T-cell (primary cell): ENCODE data around the gene CETP. TPM values are rescaled to one million over a fixed set of nuclear protein-coding genes. Genes with fewer than 3 reads are reported as not detected.

Source experiments
- ATAC-seq, 4 experiments: fragments of 200-7000 bp in 3 of 4; fragments of 150-1000 bp in 1 of 4; cut with Tn5 transposase; replicated peaks in 1 of 4; 1 replicate in 3 of 4; 2 replicates in 1 of 4; pipeline ENCODE4 v1.10.0; 2021; ENCODE audit warnings: moderate library complexity in 3 of 4, mild to moderate bottlenecking in 2 of 4, moderate number of reproducible peaks in 1 of 4
- CTCF ChIA-PET, 2 donors: fragments of 300-600 bp; sonication (Branson Sonifier 250); formaldehyde crosslinking; loops; one replicate each; lab custom pipeline; 2022; ENCODE audit warnings: antibody characterized with exemption in 2 of 2; lab: Charles Lee
- POLR2A ChIA-PET, 2 donors: fragments of 300-600 bp; sonication (Branson Sonifier 250); formaldehyde crosslinking; loops; one replicate each; lab custom pipeline; 2022; ENCODE audit warnings: antibody characterized with exemption in 2 of 2; lab: Charles Lee
- DNase-seq, 35 experiments: peaks; one replicate each; pipeline versions ENCODE4 v3.0.0 to v3.0.0-alpha.2; 2013 to 2023
- H3K27ac ChIP-seq: one replicate; pipeline ENCODE4 v1.5.1; 2013; ENCODE audit warnings: low read length
- H3K27me3 ChIP-seq, 2 experiments: replicated peaks in 1 of 2; 1 replicate in 1 of 2; 2 replicates in 1 of 2; pipeline versions ENCODE4 v1.6.1 to v1.7.0; 2013; ENCODE audit warnings: low read length in 1 of 2, mixed read lengths in 1 of 2; ENCODE audit not compliant: control insufficient read depth in 2 of 2, insufficient read depth in 2 of 2; ENCODE audit errors: extremely low read depth in 1 of 2
- H3K36me3 ChIP-seq, 2 donors: 1 replicate in 1 of 2; 2 replicates in 1 of 2; pipeline versions ENCODE4 v1.6.1 to v1.7.0; 2013; ENCODE audit warnings: low read length in 1 of 2; ENCODE audit not compliant: control insufficient read depth in 2 of 2, insufficient read depth in 1 of 2; ENCODE audit errors: extremely low read depth in 1 of 2
- H3K4me1 ChIP-seq, 2 experiments: 1 replicate in 1 of 2; 2 replicates in 1 of 2; pipeline versions ENCODE4 v1.6.1 to v1.7.0; 2013; ENCODE audit warnings: low read length in 2 of 2, mixed read lengths in 1 of 2; ENCODE audit not compliant: insufficient read depth in 2 of 2, control insufficient read depth in 1 of 2; ENCODE audit errors: extremely low read depth in 1 of 2
- H3K4me3 ChIP-seq, 2 donors: 1 replicate in 1 of 2; 2 replicates in 1 of 2; pipeline versions ENCODE4 v1.5.1 to v1.7.0; 2013; ENCODE audit warnings: mild to moderate bottlenecking in 2 of 2, low read length in 1 of 2, moderate library complexity in 1 of 2; ENCODE audit not compliant: control insufficient read depth in 1 of 2; ENCODE audit errors: extremely low read depth in 1 of 2
- H3K9me3 ChIP-seq: 2 replicates; pipeline ENCODE4 v1.7.0; 2013
- H3K27ac Mint-ChIP-seq, 2 donors: one replicate each; pipeline ENCODE4 v1.8.0; 2020 to 2021; ENCODE audit warnings: mild to moderate bottlenecking in 2 of 2, mixed read lengths in 2 of 2
- H3K27me3 Mint-ChIP-seq, 2 donors: one replicate each; pipeline ENCODE4 v1.8.0; 2021 to 2022; ENCODE audit warnings: mixed read lengths in 2 of 2
- H3K36me3 Mint-ChIP-seq: one replicate; pipeline ENCODE4 v1.8.0; 2021; ENCODE audit warnings: mixed read lengths
- H3K4me1 Mint-ChIP-seq, 3 donors: one replicate each; pipeline ENCODE4 v1.8.0; 2020 to 2022; ENCODE audit warnings: mixed read lengths in 3 of 3, mild to moderate bottlenecking in 1 of 3
- H3K4me3 Mint-ChIP-seq, 3 donors: one replicate each; pipeline ENCODE4 v1.8.0; 2020 to 2022; ENCODE audit warnings: mild to moderate bottlenecking in 3 of 3, mixed read lengths in 3 of 3, moderate library complexity in 3 of 3
- H3K9me3 Mint-ChIP-seq, 3 donors: one replicate each; pipeline ENCODE4 v1.8.0; 2020 to 2022; ENCODE audit warnings: mixed read lengths in 3 of 3
- WGBS: methylation state at CpG from one replicate; pipeline ENCODE4 v1.1.5; 2013; ENCODE audit warnings: missing lambda C conversion rate; ENCODE audit not compliant: insufficient coverage; 5-methylcytosine and 5-hydroxymethylcytosine counted together
- total RNA-seq, 35 experiments: library from RNA in 6 of 35; stranded (reverse) in 6 of 35; fragments of 120-200 nt in 1 of 35; gene quantifications; one replicate each; pipeline versions ENCODE4 v1.2.1 to v1.2.4 and lab custom pipeline; 2013 to 2026

Gene CETP
- total RNA-seq, 5 donors from 2014 or later (not counting 1 experiment from before 2014, with no cell fraction given) = 0.18 to 0.25 (median 0.19) TPM; not detected in 2

GRCh38 chr16:56918467-56919012 lies 43.2 kb upstream of the CETP start:
- Histone ChIP-seq H3K4me1 (peaks cover 2 to 19% of the 10 kb centered on the region in 2 experiments), H3K9me3 (no peaks in the 10 kb centered on the region), H3K27ac (no peak overlapping the region), H3K36me3 (no peaks in the 10 kb centered on the region), H3K27me3 (no peaks in the 10 kb centered on the region), H3K4me3 (no peak overlapping the region)
- DNase-seq (no peak), ATAC-seq (no peak)
- ChIA-PET POLR2A (interaction anchor here (0.5 to 0.6 kb wide), 2 partner anchors 9 to 727 kb away, joined by 3 to 5 read pairs; partner anchors contain the start of gene GNAO1 (in 1 of the 2)), CTCF (no interaction called here)
- peaks cover 15 to 27% (median 16%) of the 10 kb centered on the region in 3 donors for H3K4me1 Mint-ChIP-seq
- no peaks in the 10 kb centered on the region for H3K9me3 Mint-ChIP-seq
- no peak overlapping the region for H3K4me3 Mint-ChIP-seq
- no peaks in the 10 kb centered on the region for H3K27me3 Mint-ChIP-seq
- H3K36me3 Mint-ChIP-seq = no peaks in the 10 kb centered on the region
- WGBS = 97% methylated on average over 6 of the region's 12 CpGs
- H3K27ac Mint-ChIP-seq = no peak overlapping the region

- Mint-ChIP-seq H3K27ac (no peak overlapping the region), H3K4me3 (no peak overlapping the region), H3K9me3 (no peaks in the 10 kb centered on the region), H3K36me3 (no peaks in the 10 kb centered on the region), H3K27me3 (no peaks in the 10 kb centered on the region), H3K4me1 (peaks cover 15 to 29% (median 16%) of the 10 kb centered on the region in 3 donors)
- no peak overlapping the region for H3K4me3 ChIP-seq
- CTCF ChIA-PET = no interaction called here
- DNase-seq = no peak
- POLR2A ChIA-PET = no interaction called here
- no peaks in the 10 kb centered on the region for H3K36me3 ChIP-seq
- 89% methylated on average over 5 of the region's 11 CpGs for WGBS
- no peaks in the 10 kb centered on the region for H3K9me3 ChIP-seq
- ATAC-seq = no peak
- peaks cover 2 to 21% of the 10 kb centered on the region in 2 experiments for H3K4me1 ChIP-seq
- no peak overlapping the region for H3K27ac ChIP-seq
- H3K27me3 ChIP-seq = no peaks in the 10 kb centered on the region
Measured at GRCh38 chr16:56919099-56919800, 42.5 kb upstream of the CETP start.

- Mint-ChIP-seq H3K4me3 (no peak overlapping the region), H3K4me1 (peaks cover 12 to 28% (median 18%) of the 10 kb centered on the region in 3 donors), H3K27ac (no peak overlapping the region), H3K9me3 (no peaks in the 10 kb centered on the region), H3K27me3 (no peaks in the 10 kb centered on the region), H3K36me3 (no peaks in the 10 kb centered on the region)
- ATAC-seq = no peak
- peaks cover 2 to 17% of the 10 kb centered on the region in 2 experiments for H3K4me1 ChIP-seq
- no peak for DNase-seq
- H3K9me3 ChIP-seq = no peaks in the 10 kb centered on the region
- ChIA-PET POLR2A (interaction anchor here (0.6 kb wide), 3 partner anchors 10 to 101 kb away, joined by 3 to 10 read pairs (median 5); no protein-coding TSS in a partner anchor), CTCF (interaction anchor here (0.6 kb wide), 3 partner anchors 18 to 1272 kb away, joined by 4 to 5 read pairs (median 5); no protein-coding TSS in a partner anchor)
- H3K27me3 ChIP-seq = no peaks in the 10 kb centered on the region
- H3K4me3 ChIP-seq = no peak overlapping the region
- WGBS = 100% methylated on average over 3 of the region's 4 CpGs
- no peak overlapping the region for H3K27ac ChIP-seq
- H3K36me3 ChIP-seq = no peaks in the 10 kb centered on the region
Measured at GRCh38 chr16:56921571-56921970, 40.2 kb upstream of the CETP start.

GRCh38 chr16:56923481-56924091 lies 38.2 kb upstream of the CETP start:
- Mint-ChIP-seq H3K27ac (no peak overlapping the region), H3K4me3 (no peak overlapping the region), H3K27me3 (no peaks in the 10 kb centered on the region), H3K9me3 (no peaks in the 10 kb centered on the region), H3K36me3 (no peaks in the 10 kb centered on the region), H3K4me1 (peaks cover 0 to 14% (median 5%) of the 10 kb centered on the region in 3 donors)
- Histone ChIP-seq H3K4me1 (peaks cover 0 to 5% of the 10 kb centered on the region in 2 experiments), H3K4me3 (no peak overlapping the region), H3K27me3 (no peaks in the 10 kb centered on the region), H3K9me3 (no peaks in the 10 kb centered on the region), H3K27ac (no peak overlapping the region), H3K36me3 (no peaks in the 10 kb centered on the region)
- ATAC-seq (no peak), DNase-seq (no peak)
- CTCF ChIA-PET = no interaction called here
- POLR2A ChIA-PET = interaction anchor here in 1 of 2 donors (0.6 kb wide), 1 partner anchor 306 kb away, joined by 3 read pairs; no protein-coding TSS in a partner anchor
- WGBS = 94% methylated on average over 3 of the region's 9 CpGs

- no peak for ATAC-seq
- no peaks in the 10 kb centered on the region for H3K27me3 ChIP-seq
- H3K36me3 ChIP-seq = no peaks in the 10 kb centered on the region
- peaks cover 0 to 19% (median 12%) of the 10 kb centered on the region in 3 donors for H3K4me1 Mint-ChIP-seq
- H3K27ac ChIP-seq = no peak overlapping the region
- no peak for DNase-seq
- ChIA-PET POLR2A (interaction anchor here in 1 of 2 donors (0.7 kb wide), 1 partner anchor 9 kb away, joined by 5 read pairs; no protein-coding TSS in a partner anchor), CTCF (no interaction called here)
- no peaks in the 10 kb centered on the region for H3K36me3 Mint-ChIP-seq
- no CpG with 5 or more reads among the region's 2 CpGs for WGBS
- H3K27ac Mint-ChIP-seq = no peak overlapping the region
- no peaks in the 10 kb centered on the region for H3K9me3 ChIP-seq
- no peak overlapping the region for H3K4me3 ChIP-seq
- H3K27me3 Mint-ChIP-seq = no peaks in the 10 kb centered on the region
- no peak overlapping the region for H3K4me3 Mint-ChIP-seq
- H3K9me3 Mint-ChIP-seq = no peaks in the 10 kb centered on the region
- peaks cover 0 to 17% of the 10 kb centered on the region in 2 experiments for H3K4me1 ChIP-seq
Measured at GRCh38 chr16:56927471-56927870, 34.3 kb upstream of the CETP start.

- Mint-ChIP-seq H3K4me1 (peaks cover 17 to 27% (median 21%) of the 10 kb centered on the region in 3 donors), H3K27me3 (no peaks in the 10 kb centered on the region), H3K36me3 (peaks cover 13% of the 10 kb centered on the region), H3K9me3 (no peaks in the 10 kb centered on the region), H3K27ac (no peak overlapping the region), H3K4me3 (no peak overlapping the region)
- ChIA-PET POLR2A (no interaction called here), CTCF (interaction anchor here in 1 of 2 donors (0.6 kb wide), 1 partner anchor 93 kb away, joined by 3 read pairs; no protein-coding TSS in a partner anchor)
- peaks cover 12 to 22% of the 10 kb centered on the region in 2 experiments for H3K4me1 ChIP-seq
- H3K27ac ChIP-seq = no peak overlapping the region
- H3K4me3 ChIP-seq = no peak overlapping the region
- 100% methylated on average over 3 of the region's 4 CpGs for WGBS
- no peaks in the 10 kb centered on the region for H3K36me3 ChIP-seq
- ATAC-seq (no peak), DNase-seq (no peak)
- no peaks in the 10 kb centered on the region for H3K9me3 ChIP-seq
- no peaks in the 10 kb centered on the region for H3K27me3 ChIP-seq
Measured at GRCh38 chr16:56929639-56930038, 32.1 kb upstream of the CETP start.
